Endothelial cell of umbilical vein (primary cell): ENCODE results near the gene PPP1R9A.

Experiments
- EZH2 ChIP-seq: IDR thresholded peaks from 2 replicates; pipeline ENCODE4 v1.6.1; 2012; ENCODE audit warnings: borderline replicate concordance, low read depth, mild to moderate bottlenecking, moderate library complexity, low read length, inconsistent platforms; ENCODE audit not compliant: severe bottlenecking
- FOS ChIP-seq: IDR thresholded peaks from 2 replicates; pipeline ENCODE4 v1.6.1; 2011; ENCODE audit warnings: mild to moderate bottlenecking, low read length, moderate library complexity, borderline replicate concordance; ENCODE audit not compliant: insufficient read depth
- JUN ChIP-seq: IDR thresholded peaks from 2 replicates; pipeline ENCODE4 v1.6.1; 2011; ENCODE audit warnings: borderline replicate concordance, low read depth; ENCODE audit not compliant: insufficient read length, insufficient read depth
- POLR2A ChIP-seq: IDR thresholded peaks from 2 replicates; pipeline ENCODE4 v1.6.1; 2012; ENCODE audit warnings: low read depth, mild to moderate bottlenecking, control low read depth, low read length
- POLR2AphosphoS5 ChIP-seq: IDR thresholded peaks from 2 replicates; pipeline ENCODE4 v1.6.1; 2012; ENCODE audit warnings: low read depth, mild to moderate bottlenecking, control low read depth, low read length, moderate library complexity; ENCODE audit not compliant: insufficient read depth
- TF ChIP-seq, protein P1 (sequence below), 2 donors: IDR thresholded peaks; 1 replicate in 1 of 2; 2 replicates in 1 of 2; pipeline ENCODE4 v1.5.1; 2011; ENCODE audit warnings: low read length in 2 of 2, mild to moderate bottlenecking in 2 of 2, moderate library complexity in 2 of 2, control low read depth in 1 of 2, inconsistent platforms in 1 of 2, low read depth in 1 of 2; ENCODE audit not compliant: insufficient read depth in 1 of 2; ENCODE audit errors: extremely low read depth in 1 of 2
- TF ChIP-seq, protein P2 (sequence below): IDR thresholded peaks from 2 replicates; pipeline ENCODE4 v1.6.1; 2011; ENCODE audit not compliant: insufficient read depth, insufficient read length

DNA sequence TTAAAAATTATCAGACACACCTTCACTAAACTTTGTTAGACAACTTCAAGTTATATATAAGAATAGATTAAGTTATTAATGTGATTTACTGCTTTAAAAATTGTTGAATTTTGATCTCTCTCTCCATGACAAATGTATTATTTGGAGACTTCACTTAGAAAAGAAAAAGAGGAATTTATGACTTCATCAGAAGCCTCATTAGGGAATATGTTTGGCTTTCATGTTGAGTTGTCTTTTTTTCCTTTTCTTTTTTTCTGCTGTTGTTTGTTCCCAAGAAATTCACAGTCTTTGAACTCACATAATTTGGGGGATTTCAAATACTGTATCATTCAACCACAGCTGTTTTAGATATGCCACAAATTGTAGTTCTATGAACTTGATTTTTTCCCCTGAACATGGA is 149.5 kb downstream of the PPP1R9A start:
- TF ChIP-seq, protein P1, sequence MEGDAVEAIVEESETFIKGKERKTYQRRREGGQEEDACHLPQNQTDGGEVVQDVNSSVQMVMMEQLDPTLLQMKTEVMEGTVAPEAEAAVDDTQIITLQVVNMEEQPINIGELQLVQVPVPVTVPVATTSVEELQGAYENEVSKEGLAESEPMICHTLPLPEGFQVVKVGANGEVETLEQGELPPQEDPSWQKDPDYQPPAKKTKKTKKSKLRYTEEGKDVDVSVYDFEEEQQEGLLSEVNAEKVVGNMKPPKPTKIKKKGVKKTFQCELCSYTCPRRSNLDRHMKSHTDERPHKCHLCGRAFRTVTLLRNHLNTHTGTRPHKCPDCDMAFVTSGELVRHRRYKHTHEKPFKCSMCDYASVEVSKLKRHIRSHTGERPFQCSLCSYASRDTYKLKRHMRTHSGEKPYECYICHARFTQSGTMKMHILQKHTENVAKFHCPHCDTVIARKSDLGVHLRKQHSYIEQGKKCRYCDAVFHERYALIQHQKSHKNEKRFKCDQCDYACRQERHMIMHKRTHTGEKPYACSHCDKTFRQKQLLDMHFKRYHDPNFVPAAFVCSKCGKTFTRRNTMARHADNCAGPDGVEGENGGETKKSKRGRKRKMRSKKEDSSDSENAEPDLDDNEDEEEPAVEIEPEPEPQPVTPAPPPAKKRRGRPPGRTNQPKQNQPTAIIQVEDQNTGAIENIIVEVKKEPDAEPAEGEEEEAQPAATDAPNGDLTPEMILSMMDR (IDR thresholded peaks at IDR 0.05; ENCODE audit: extremely low read depth in 1 of 2, insufficient read depth in 1 of 2, low read depth in 1 of 2, low read length in 2 of 2) = no peak
- TF ChIP-seq POLR2A = no peak
- no peak for TF ChIP-seq POLR2AphosphoS5
- no peak for TF ChIP-seq EZH2
- TF ChIP-seq, protein P2, sequence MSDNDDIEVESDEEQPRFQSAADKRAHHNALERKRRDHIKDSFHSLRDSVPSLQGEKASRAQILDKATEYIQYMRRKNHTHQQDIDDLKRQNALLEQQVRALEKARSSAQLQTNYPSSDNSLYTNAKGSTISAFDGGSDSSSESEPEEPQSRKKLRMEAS = no peak
- no peak for TF ChIP-seq JUN
- no peak for TF ChIP-seq FOS
